ENCODE results near the gene NUP62. TPM values are rescaled to one million over a fixed set of nuclear protein-coding genes. Genes with fewer than 3 reads are reported as not detected.

NUP62 gene
- total RNA-seq, 3 donors from 2014 or later (not counting 1 experiment from before 2014, with no cell fraction given), result 34.2 to 57.4 (median 40.9) TPM

DNA sequence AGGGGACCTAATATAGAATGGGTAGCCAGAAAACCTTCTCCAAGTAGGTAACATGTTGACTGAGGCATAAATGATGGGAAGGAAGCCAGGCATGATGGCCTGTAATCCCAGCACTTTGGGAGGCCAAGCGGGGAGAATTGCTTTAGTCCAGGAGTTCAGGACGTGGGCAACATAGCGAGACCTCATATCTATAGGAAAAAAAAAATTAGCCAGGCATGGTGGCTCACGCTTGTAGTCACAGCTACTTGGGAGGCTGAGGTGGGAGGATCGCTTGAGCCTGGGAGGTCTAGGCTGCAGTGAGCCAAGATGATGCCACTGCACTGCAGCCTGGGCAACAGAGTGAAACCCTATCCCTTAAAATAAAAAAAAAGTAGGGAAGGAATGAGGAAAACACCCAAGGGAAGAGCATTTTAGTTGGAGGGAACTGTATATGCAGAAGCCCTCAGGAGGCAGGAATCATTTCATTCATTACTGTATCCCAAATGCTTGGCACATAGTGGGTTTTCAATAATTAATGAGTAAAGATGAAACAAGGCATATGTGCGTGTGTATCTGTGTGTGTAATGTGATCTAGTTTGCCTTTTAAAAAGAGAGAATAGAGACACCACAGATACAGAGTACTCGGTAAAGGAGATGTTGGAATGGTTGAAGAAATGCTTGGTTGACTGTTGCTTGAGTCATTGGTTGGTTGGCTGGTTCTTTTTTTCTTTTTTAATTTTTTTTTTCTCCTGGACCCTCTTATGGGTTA is 2.2 kb upstream of the NUP62 start:
- 96% methylated on average over 7 of the region's 7 CpGs for WGBS (ENCODE audit: insufficient coverage)
- no peaks in the 10 kb centered on the region for H3K9me3 ChIP-seq (ENCODE audit: control insufficient read depth, insufficient read depth, low read length)
- Mint-ChIP-seq H3K27me3 (ENCODE audit: low read depth in 2 of 2) (no peaks in the 10 kb centered on the region), H3K4me1 (peaks cover 61 to 68% of the 10 kb centered on the region in 2 donors), H3K27ac (peak overlapping the region; percentile 97), H3K4me3 (peak overlapping the region; percentile 66), H3K9me3 (peaks cover 0 to 5% of the 10 kb centered on the region in 2 donors), H3K36me3 (no peaks in the 10 kb centered on the region)
- peaks cover 10% of the 10 kb centered on the region for H3K36me3 ChIP-seq (ENCODE audit: control insufficient read depth, insufficient read depth, low read length)
- ATAC-seq (no peak), DNase-seq (no peak)
- no peaks in the 10 kb centered on the region for H3K27me3 ChIP-seq (ENCODE audit: control insufficient read depth, insufficient read depth, low read length)
- TF ChIP-seq, protein P1, sequence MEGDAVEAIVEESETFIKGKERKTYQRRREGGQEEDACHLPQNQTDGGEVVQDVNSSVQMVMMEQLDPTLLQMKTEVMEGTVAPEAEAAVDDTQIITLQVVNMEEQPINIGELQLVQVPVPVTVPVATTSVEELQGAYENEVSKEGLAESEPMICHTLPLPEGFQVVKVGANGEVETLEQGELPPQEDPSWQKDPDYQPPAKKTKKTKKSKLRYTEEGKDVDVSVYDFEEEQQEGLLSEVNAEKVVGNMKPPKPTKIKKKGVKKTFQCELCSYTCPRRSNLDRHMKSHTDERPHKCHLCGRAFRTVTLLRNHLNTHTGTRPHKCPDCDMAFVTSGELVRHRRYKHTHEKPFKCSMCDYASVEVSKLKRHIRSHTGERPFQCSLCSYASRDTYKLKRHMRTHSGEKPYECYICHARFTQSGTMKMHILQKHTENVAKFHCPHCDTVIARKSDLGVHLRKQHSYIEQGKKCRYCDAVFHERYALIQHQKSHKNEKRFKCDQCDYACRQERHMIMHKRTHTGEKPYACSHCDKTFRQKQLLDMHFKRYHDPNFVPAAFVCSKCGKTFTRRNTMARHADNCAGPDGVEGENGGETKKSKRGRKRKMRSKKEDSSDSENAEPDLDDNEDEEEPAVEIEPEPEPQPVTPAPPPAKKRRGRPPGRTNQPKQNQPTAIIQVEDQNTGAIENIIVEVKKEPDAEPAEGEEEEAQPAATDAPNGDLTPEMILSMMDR (IDR thresholded peaks at IDR 0.05), result no peak
- no peak overlapping the region for H3K27ac ChIP-seq (ENCODE audit: low read length)
- peaks cover 61% of the 10 kb centered on the region for H3K4me1 ChIP-seq (ENCODE audit: control insufficient read depth, insufficient read depth, low read length)
- intact Hi-C loops (cut with micrococcal nuclease), result loop anchor here (5.0 to 10.0 kb wide), 2 partner anchors 96 to 153 kb away; partner anchors contain the start of genes VRK3 and ZNF473
- H3K4me3 ChIP-seq (ENCODE audit: low read length), result no peak overlapping the region

DNA sequence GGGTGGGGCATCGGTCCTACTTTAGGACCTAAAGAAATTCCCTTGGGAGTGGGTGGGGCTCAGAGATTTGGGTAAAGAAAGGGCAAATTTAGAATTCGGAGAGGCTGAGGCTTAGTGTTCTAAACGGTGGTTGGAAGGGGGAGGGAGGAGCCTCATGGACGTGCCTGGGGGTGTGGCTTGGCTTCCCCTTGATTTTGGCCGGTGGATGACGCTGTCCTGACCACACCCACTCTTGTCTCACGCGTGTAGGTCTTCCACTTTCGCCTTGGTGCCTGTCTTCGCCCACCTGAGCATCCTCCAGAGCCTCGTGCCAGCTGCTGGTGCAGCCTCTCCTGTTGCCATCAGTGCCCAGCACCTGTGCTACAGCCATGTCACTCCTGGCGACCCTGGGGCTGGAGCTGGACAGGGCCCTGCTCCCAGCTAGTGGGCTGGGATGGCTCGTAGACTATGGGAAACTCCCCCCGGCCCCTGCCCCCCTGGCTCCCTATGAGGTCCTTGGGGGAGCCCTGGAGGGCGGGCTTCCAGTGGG is 1.2 kb upstream of the NUP62 start:
- Histone ChIP-seq H3K4me3 (ENCODE audit: low read length) (no peak overlapping the region), H3K27me3 (ENCODE audit: control insufficient read depth, insufficient read depth, low read length) (no peaks in the 10 kb centered on the region), H3K27ac (ENCODE audit: low read length) (no peak overlapping the region), H3K4me1 (ENCODE audit: control insufficient read depth, insufficient read depth, low read length) (peaks cover 61% of the 10 kb centered on the region), H3K36me3 (ENCODE audit: control insufficient read depth, insufficient read depth, low read length) (peaks cover 11% of the 10 kb centered on the region), H3K9me3 (ENCODE audit: control insufficient read depth, insufficient read depth, low read length) (no peaks in the 10 kb centered on the region)
- H3K9me3 Mint-ChIP-seq, result peaks cover 0 to 5% of the 10 kb centered on the region in 2 donors
- WGBS (ENCODE audit: insufficient coverage), result 83% methylated on average over 15 of the region's 15 CpGs
- peaks cover 61 to 68% of the 10 kb centered on the region in 2 donors for H3K4me1 Mint-ChIP-seq
- TF ChIP-seq, protein P1 (IDR thresholded peaks at IDR 0.05), result no peak
- intact Hi-C loops (cut with micrococcal nuclease), result loop anchor here (5.0 to 10.0 kb wide), 2 partner anchors 97 to 154 kb away; partner anchors contain the start of genes VRK3 and ZNF473
- DNase-seq, result peak; percentile 26 to 46
- peak overlapping the region; percentile 99 for H3K4me3 Mint-ChIP-seq
- no peaks in the 10 kb centered on the region for H3K36me3 Mint-ChIP-seq
- ATAC-seq, result no peak
- H3K27ac Mint-ChIP-seq, result peak overlapping the region; percentile 97
- H3K27me3 Mint-ChIP-seq (ENCODE audit: low read depth in 2 of 2), result no peaks in the 10 kb centered on the region

DNA sequence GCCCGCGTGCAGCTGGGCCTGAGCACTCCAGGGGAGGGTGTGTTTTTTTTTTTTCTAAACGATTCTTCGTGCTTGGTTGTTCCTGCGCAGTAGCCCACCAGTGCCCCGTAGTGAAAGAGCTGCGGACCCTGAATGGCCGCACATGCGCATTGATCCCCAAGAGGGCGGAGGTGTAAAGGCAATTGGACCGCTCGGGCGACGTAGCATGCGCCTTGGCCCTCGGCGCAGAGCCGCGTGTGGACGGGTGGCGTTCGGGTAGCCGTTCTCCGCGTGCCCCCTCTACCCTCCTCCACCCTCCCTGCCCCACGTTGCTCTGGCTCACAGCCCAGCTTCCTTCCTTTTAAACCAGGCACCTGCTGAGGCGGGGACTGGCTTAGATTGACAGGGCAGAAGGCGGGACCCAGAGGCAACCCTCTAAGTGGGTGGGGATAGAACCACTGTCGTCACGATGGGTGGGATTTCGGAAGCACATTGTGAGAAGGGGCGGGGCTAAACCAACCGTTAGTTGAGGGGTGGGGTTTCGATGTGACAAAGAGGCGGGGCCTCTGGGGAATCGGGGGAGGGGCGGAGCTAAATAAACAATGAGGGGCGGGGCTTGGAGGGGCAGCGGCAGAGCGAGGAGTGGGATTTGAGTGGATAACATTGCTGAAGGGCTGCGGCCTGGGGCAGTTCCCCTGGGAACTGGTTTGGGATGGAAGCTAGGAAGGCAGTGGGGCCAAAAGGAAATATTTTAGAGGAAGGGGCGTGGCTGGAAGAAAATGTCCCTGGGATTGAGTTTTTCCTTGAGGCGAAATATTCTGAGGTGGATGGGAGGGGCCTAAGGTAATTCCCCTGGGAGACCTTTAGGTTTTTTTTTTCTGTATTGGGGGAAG is 543 bp upstream of the NUP62 start:
- Mint-ChIP-seq H3K4me1 (peaks cover 61 to 68% of the 10 kb centered on the region in 2 donors), H3K36me3 (no peaks in the 10 kb centered on the region)

More for the DNA sequence above, 543 bp upstream of the NUP62 start:
- WGBS (ENCODE audit: insufficient coverage), result 7% methylated on average over 43 of the region's 43 CpGs
- no peaks in the 10 kb centered on the region for H3K9me3 ChIP-seq (ENCODE audit: control insufficient read depth, insufficient read depth, low read length)
- Mint-ChIP-seq H3K27me3 (ENCODE audit: low read depth in 2 of 2) (no peaks in the 10 kb centered on the region), H3K9me3 (peaks cover 0 to 5% of the 10 kb centered on the region in 2 donors), H3K4me3 (peak overlapping the region; percentile 99), H3K27ac (peak overlapping the region; percentile 97)
- H3K4me3 ChIP-seq (ENCODE audit: low read length), result peak overlapping the region; percentile 97
- H3K27me3 ChIP-seq (ENCODE audit: control insufficient read depth, insufficient read depth, low read length), result no peaks in the 10 kb centered on the region
- DNase-seq (peak; percentile 88 to 98), ATAC-seq (peak; percentile 83 to 95 (median 86))
- peaks cover 61% of the 10 kb centered on the region for H3K4me1 ChIP-seq (ENCODE audit: control insufficient read depth, insufficient read depth, low read length)
- H3K36me3 ChIP-seq (ENCODE audit: control insufficient read depth, insufficient read depth, low read length), result peaks cover 14% of the 10 kb centered on the region
- intact Hi-C loops (cut with micrococcal nuclease), result loop anchor here (2.0 to 10.0 kb wide), 3 partner anchors 53 to 155 kb away; partner anchors contain the start of genes AKT1S1, TBC1D17, VRK3 and ZNF473
- TF ChIP-seq, protein P1 (IDR thresholded peaks at IDR 0.05), result no peak
- H3K27ac ChIP-seq (ENCODE audit: low read length), result peak overlapping the region; percentile 91

Data from natural killer cell (primary cell).